GM19238 (cell line): ENCODE results near the gene ARHGAP8.
"Not testable (repeated sequence)": the region's sequence is repeated elsewhere in the genome, so short reads cannot be mapped to it uniquely, and the experiment has no call there.

Source experiments
- DNase-seq: peaks from one replicate; pipeline ENCODE4 v3.0.0; 2011; ENCODE audit warnings: low spot score; ENCODE audit not compliant: insufficient read length

Gene ARHGAP8

GRCh38 chr22:44885806-44886360 lies 133.5 kb downstream of the ARHGAP8 start:
- DNase-seq = no peak

DNA sequence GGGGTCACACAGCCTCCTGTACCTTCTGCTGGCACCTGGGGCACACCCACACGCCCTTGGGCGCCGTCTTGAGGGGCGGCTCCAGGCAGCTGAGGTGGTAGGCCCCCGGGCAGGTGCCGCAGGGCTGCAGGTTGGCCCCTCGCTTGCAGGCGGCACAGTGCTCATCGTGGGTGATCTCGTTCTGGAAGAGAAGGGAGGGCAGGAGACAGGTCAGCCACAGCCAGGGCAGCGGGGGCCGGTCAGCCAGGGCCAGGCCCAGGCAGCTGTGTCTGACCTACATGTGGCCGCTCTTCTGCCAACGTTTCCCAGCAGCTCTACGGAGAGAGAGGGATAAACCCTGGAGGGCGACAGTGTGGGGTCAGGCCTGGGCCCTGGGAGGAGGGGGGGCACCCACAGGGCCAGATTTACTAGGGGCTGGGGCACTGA lies 135.6 kb downstream of the ARHGAP8 start:
- DNase-seq = no peak

DNA sequence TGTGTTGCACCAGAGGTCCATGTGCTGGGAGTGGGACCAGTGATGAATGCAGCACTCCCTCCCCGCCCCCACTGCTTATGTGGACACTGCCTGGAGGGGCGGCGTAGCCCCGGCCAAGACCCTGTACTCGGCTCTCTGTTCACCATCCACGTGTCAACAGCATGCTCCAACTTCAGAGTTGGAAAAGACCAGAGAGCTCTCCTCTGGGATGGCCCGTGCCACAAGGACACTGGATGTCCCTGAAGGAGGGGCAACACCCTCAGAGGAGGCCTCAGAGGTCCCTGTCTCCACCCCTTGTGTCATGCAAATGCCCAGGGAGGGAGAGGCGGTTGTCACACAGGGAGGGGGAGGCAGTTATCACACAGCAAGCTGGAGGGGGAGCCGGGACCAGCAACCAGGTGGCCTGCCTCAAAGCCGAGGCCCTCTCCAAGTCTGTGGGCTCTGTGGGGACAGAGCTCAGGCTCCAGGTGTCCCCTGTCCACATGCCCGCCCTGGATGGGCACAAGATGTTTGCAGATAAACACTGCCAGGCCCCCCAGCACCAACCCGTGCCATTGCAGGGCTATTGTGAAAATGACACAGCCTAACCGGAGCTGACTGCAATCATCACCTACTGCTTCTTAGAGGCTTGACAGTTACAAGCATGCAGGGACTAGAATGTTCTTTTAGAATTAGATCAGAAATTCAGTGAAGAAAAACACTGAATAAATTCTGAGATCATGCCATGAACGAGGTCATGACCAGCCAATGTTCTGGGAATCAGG lies 136.3 kb downstream of the ARHGAP8 start:
- no peak for DNase-seq

GRCh38 chr22:44889255-44889878 lies 137.0 kb downstream of the ARHGAP8 start:
- no peak for DNase-seq

GRCh38 chr22:44890416-44891292 lies 138.3 kb downstream of the ARHGAP8 start:
- DNase-seq = no peak

DNA sequence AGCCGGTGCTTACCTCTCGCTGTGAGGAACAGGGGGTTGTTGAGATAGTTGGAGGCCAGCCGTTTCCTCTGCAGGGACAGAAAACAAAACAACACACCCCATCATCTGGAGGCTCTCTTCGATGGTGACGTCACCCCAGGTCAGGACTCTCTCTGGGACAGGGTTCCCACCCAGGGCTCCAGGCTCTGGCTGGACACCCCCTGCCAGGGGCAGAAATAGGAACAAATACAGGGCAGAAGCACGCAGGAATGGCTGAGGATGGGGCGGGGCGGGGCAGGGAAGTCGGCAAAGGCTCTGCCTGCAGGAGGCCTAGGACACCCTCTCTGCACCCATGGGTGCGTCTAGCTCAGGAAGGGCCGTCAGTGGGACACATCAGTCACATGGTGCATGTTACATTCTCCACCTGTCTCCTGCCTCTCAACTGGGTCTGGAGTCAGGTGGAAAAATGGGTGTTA lies 138.9 kb downstream of the ARHGAP8 start:
- DNase-seq = no peak

- DNase-seq = no peak
Measured at GRCh38 chr22:44891791-44892190, 139.4 kb downstream of the ARHGAP8 start.

GRCh38 chr22:44892243-44892642 lies 139.9 kb downstream of the ARHGAP8 start:
- DNase-seq = no peak

DNA sequence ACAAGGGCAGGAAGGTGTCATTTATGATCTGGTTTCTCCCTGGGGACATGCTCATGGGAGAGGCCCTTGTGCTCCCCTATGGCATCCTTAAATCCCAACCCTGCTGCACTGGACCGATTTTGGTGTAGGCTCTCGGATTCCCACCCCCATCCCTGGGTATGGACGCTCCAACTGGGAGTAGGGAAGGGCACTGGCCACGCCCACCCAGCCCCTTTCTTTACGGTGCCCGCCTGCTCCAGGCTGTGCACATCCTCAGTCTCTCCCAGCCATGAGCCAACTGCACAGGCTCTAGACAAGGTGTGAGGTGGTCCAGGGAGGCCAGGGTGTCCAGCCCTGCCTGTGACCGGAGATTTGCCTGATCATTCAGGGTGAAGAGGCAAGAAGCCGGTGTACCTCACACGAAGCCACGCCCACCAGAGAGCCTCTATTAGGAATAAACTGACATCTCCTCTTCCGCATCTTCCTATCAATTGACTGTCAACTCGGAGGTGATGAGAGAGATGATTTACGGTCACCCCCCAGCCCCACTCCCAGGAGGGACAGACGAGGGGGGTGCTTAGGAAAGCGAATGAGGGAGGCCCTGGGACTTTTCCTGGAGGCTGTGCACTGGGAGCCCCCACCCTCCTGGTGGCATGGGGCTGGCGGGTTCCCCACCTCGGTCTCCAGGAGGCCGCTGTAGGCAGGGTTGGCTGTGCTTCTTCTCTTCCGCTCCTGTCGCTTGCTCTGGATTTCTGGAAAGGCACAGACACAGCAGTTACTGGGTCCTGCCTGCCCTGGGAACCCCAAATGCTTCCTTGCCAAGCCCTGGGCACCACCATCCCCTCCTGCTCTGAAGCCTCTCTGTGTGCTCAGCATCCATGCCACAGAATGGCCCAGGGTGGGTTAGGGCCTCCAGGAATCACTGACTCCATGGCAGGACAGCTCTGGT lies 140.7 kb downstream of the ARHGAP8 start:
- DNase-seq = no peak

DNA sequence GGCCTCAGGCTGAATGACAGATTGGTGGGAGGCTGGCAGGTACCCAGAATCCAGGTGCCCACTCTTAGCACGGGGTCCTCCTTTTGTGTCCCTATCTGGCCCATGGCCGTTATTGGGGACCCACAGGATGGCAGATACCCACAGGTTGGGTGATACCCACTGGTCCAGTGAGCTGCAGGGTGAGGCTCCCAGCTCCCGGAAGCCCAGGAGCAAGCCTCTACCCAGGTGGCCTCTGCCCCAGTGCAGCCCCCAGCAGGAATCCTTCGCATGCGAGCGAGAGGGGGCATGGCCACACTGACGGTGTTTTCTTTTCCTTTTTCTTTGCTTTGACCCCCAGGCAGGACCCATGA lies 141.3 kb downstream of the ARHGAP8 start:
- no peak for DNase-seq

DNA sequence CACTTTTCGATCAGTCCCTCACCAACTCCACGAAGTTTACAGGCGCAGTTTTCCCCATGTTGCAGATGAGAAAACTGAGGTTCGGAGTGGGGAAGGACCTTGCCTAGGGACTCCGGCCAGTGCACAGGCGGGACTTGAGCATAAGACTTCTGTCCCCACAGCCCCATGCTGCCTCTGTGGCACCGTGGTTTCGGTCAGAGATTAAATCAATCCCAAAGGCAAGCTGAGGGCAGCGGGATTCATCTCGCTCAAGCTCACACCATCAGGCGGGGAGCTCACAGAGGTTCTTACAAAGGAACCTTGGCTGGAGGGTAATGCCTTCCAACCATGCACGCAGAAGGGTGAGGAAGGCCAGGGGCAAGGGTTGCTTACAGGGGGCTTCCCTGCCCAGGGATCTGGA lies 141.9 kb downstream of the ARHGAP8 start:
- no peak for DNase-seq

- DNase-seq = no peak
Measured at GRCh38 chr22:44894782-44895181, 142.4 kb downstream of the ARHGAP8 start.

GRCh38 chr22:44895296-44896055 lies 143.1 kb downstream of the ARHGAP8 start:
- DNase-seq = no peak

DNA sequence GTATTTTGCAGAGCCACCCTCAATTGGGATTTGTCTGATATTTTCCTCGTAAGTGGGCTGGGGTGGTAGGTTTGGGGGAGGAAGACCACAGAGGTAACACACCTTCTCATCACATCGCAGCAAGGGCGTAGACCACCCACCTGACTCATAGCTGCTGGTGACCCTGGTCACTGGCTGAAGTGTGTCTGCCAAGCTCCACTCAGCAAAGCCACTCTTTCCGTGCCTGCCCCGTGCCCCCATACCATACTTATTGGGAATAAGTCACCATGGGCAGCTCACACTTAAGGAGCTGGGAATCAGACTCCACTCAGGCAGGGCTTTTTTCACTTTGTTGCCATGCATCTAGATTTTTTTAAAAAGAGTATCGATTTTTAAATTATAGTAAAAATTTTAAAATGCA lies 145.9 kb downstream of the ARHGAP8 start:
- no peak for DNase-seq

DNA sequence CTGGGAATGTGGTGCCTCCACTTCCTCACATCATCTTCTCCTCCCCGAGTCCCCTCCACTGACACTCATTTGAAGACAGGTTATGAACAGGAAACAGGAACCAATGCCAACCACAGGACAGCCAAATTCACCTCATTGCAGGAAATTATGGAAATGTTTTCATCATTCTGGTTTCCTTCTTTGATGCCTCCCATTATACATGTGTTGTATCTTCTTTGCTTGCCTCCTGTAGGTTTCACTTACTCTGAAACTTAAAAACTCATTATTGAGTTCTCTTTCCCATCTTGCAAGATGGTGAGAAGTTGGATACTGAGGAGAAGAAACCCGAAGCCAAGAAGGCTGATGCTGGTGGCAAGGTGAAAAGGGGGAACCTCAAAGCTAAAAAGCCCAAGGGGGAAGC lies 148.9 kb downstream of the ARHGAP8 start:
- DNase-seq = no peak

GRCh38 chr22:44903164-44903563 lies 150.8 kb downstream of the ARHGAP8 start:
- DNase-seq = not testable (repeated sequence)

DNA sequence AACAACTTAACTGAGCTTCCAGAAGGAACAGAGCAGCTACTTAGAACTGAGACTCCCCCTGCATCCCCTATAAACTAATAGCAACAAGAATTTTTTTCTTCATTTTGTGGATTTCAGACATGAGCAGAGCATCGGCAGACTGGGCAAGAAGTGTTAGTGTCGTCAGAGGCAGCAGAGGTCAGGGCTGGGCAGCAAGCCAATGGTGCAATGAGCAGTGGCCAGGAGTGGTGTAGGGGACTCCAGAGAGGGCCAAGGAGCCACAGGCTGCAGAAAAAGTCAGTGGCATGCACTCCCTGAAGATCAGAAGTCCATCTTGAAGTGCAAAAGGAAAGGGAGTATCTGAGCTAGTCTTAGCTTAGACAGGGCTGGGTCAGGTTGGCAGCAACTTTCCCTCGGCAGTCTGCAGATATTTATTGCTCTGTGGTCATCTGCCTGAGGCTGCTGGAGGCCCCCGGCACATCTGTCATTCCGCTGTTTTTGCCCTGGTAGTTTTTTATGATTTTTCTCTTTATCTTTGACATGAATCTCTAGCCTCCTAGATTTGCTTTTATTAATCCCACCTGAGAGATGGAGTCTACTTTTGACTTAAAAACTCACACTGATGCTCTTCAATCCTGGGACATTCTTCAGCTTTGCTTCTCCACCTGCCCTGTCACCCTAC lies 152.2 kb downstream of the ARHGAP8 start:
- DNase-seq = not testable (repeated sequence)

DNA sequence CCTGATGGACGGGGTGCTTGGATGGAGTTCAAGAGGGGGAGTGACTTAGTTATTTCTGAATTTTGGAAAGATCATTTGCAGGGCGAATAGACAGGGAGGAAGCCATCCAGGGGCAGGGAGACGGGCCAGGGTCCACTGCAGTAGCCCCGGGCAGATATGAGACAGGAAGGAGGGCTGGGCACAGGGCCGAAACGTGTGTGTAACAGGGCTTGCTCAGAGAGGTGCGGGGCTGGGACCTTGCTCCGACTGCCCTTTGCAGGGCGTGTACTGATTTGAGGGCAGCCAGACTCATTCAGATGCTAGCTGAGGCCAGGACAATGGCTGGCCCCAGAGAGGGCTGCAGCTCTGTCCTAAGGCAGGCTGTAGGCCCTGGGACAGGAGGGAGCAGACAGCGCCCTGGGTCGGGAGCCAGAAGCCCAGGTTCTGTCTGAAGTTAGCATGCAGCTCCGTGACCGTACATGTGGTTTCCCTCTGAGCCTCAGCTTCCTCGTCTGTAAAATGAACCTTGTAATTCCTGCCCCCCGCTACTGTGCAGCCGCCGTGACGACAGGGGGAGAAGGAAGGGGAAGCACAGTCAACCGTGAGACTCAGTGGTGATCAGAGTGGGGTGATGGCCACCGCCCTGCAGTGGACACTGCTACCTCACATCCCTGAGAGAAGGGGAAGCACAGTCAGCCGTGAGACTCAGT lies 154.0 kb downstream of the ARHGAP8 start:
- DNase-seq = no peak
